ENCODE results near the gene ZNF550. TPM values are rescaled to one million over a fixed set of nuclear protein-coding genes. Genes with fewer than 3 reads are reported as not detected.

The ZNF550 gene
- total RNA-seq, 4 donors from 2014 or later = 6.6 to 11.0 (median 8.0) TPM

DNA sequence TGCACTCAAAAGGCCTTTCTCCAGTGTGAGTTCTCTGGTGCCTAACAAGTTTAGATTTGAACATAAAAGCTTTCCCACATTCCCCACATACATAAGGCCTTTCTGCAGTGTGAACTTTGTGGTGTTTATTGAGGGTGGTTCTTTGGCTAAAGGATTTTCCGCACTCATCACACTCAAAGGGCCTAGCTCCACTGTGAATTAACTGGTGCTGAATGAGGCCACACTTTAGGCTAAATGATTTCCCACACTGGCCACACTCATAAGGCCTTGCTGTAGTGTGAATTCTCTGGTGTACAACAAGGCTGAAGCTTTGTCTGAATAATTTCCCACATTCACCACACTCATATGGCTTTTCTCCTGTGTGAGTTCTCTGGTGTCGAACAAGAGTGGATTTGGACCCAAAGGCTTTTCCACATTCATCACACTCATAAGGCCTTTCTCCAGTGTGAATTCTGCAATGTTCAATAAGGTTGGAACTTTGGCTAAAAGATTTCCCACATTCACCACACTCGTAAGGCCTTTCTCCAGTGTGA, 12.8 kb upstream of the ZNF550 start:
- Histone ChIP-seq H3K4me3 (no peak overlapping the region), H3K36me3 (peaks cover 0 to 76% (median 42%) of the 10 kb centered on the region in 3 donors), H3K4me1 (peaks cover 0 to 1% (median under 1%) of the 10 kb centered on the region in 4 donors), H3K27ac (no peak overlapping the region), H3K27me3 (no peaks in the 10 kb centered on the region), H3K9me3 (peaks cover 0 to 100% (median 60%) of the 10 kb centered on the region in 4 donors)
- DNase-seq (ENCODE audit: low spot score in 2 of 2) = no peak
- TF ChIP-seq EP300 (IDR thresholded peaks at IDR 0.05) (no peak), POLR2A (IDR thresholded peaks at IDR 0.05) (no peak)
- TF ChIP-seq, protein P1, sequence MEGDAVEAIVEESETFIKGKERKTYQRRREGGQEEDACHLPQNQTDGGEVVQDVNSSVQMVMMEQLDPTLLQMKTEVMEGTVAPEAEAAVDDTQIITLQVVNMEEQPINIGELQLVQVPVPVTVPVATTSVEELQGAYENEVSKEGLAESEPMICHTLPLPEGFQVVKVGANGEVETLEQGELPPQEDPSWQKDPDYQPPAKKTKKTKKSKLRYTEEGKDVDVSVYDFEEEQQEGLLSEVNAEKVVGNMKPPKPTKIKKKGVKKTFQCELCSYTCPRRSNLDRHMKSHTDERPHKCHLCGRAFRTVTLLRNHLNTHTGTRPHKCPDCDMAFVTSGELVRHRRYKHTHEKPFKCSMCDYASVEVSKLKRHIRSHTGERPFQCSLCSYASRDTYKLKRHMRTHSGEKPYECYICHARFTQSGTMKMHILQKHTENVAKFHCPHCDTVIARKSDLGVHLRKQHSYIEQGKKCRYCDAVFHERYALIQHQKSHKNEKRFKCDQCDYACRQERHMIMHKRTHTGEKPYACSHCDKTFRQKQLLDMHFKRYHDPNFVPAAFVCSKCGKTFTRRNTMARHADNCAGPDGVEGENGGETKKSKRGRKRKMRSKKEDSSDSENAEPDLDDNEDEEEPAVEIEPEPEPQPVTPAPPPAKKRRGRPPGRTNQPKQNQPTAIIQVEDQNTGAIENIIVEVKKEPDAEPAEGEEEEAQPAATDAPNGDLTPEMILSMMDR (IDR thresholded peaks at IDR 0.05) = no peak
- WGBS, 2 donors = 99 to 100% methylated on average over 3 of the region's 3 CpGs

DNA sequence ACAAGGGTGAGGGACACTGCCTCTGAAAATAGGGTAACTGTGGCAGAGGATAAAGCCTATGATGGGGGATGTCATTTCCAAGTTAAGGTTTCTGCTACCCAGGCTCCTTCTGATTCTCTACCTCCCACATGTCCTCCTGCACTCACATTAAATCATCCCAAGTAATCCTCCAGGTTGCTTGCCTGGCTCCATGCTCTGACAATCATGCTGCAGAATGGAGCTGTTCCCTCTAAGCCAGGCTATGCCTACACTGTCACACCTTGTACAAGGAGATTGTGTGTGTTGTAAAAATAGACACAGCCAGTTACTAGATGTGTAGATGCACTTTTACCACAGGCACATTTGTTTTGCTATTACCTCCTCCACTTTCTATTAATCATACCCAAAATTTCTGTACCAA, 11.0 kb upstream of the ZNF550 start:
- Histone ChIP-seq H3K9me3 (peaks cover 0 to 100% (median 60%) of the 10 kb centered on the region in 4 donors), H3K36me3 (peaks cover 0 to 58% (median 35%) of the 10 kb centered on the region in 3 donors), H3K27me3 (no peaks in the 10 kb centered on the region), H3K4me1 (no peaks in the 10 kb centered on the region), H3K27ac (no peak overlapping the region), H3K4me3 (no peak overlapping the region)
- DNase-seq (ENCODE audit: low spot score in 2 of 2) = no peak
- TF ChIP-seq, protein P1 (IDR thresholded peaks at IDR 0.05) = no peak
- TF ChIP-seq POLR2A (IDR thresholded peaks at IDR 0.05) = no peak
- TF ChIP-seq EP300 (IDR thresholded peaks at IDR 0.05) = no peak

DNA sequence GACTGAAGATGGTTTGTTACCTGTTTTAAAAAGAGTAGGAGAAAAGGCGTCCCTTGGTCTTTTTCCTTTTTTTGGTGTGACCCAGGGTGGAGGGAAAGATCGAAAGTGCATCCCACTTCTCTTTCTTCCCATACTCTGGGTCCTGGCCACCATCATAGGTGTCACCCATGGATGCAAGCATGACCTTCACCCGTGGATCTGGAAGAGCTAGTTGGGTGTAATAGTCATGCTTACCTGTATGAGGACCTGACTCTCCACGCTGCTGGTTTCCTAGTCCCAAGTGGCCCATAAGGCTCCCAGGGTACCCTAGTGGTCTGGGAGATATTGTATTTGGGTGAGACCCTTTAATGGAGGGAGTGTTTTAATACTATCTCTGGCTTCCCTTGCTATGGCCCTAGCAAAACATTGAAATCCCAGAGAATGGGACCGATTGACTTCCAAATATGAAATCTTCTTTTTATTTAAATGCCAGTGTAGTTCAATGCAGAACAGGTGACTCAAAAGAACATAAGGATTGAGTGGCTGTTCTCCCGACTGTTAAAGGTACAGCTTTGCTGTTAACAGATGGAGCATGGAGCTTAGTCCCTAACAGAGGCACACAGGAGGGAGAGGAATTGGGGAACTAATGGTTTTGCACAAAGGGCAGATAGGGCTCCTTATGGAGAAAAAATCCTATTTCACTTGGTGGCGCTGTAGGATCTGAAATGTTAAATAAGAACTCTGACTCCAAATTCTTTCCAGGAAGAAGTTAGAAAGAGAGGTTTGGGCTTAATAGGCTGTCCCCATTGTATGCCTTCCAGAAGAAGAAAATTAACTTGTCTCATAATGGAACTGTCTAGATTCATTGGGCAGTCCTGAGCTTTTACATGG, 7.0 kb upstream of the ZNF550 start:
- Histone ChIP-seq H3K4me1 (no peaks in the 10 kb centered on the region), H3K4me3 (no peak overlapping the region), H3K9me3 (peaks cover 0 to 94% (median 34%) of the 10 kb centered on the region in 4 donors), H3K36me3 (peaks cover 0 to 18% (median 0%) of the 10 kb centered on the region in 3 donors), H3K27me3 (no peaks in the 10 kb centered on the region), H3K27ac (no peak overlapping the region)
- no peak for DNase-seq (ENCODE audit: low spot score in 2 of 2)
- TF ChIP-seq EP300 (IDR thresholded peaks at IDR 0.05) (no peak), POLR2A (IDR thresholded peaks at IDR 0.05) (no peak)
- TF ChIP-seq, protein P1 (IDR thresholded peaks at IDR 0.05) = no peak
- 51 to 61% methylated on average over 7 of the region's 7 CpGs for whole genome bisulfite sequencing, 2 donors

DNA sequence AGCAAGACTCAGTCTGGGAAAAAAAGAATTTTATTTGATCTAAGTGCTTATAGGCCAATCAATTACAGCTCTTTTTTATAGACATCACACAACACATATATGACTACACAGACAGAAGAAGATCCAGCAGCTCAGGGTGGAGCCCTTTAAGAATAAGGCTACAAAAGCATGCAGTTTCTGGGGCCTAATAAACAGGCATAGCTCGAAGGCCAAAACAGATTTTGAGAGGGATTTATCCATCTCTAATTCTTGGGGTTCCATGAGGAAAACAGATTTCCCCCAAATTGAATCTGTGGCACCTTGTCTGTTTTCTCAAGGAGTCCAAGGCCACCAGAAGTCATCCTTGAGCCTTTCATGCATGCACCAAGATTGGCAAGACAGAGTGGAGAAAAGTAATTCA, 3.9 kb upstream of the ZNF550 start:
- Histone ChIP-seq H3K9me3 (peaks cover 0 to 70% (median 19%) of the 10 kb centered on the region in 4 donors), H3K27me3 (no peaks in the 10 kb centered on the region), H3K36me3 (no peaks in the 10 kb centered on the region), H3K4me3 (no peak overlapping the region), H3K4me1 (peaks cover 0 to 13% (median 4%) of the 10 kb centered on the region in 4 donors), H3K27ac (no peak overlapping the region)
- WGBS, 2 donors = 41 to 55% methylated on average over 1 of the region's 1 CpG
- no peak for DNase-seq (ENCODE audit: low spot score in 2 of 2)
- TF ChIP-seq POLR2A (IDR thresholded peaks at IDR 0.05) = no peak

DNA sequence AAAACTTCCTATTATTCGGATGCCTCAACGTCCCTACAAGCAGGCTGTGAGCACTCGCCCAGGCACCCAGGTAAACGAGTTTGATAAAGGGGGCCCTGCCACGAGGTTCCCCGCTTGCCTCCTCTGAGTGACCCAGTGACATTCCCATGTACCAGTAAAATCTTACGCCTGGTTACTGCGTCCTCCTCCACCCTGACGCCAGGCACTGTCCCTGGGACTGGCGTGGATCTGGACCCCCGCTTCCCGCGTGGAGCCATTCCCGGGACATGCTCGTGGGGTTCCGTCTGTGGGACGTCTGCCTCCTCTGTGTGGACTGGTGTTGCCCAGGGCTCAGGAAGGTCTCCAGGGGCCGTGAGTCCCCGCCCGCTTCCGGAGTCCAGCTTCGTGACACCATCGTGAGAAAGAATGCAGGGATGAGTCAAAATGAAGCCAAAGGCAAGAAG, 407 bp upstream of the ZNF550 start:
- Histone ChIP-seq H3K4me3 (peak overlapping the region; percentile 69 to 97 (median 82)), H3K27me3 (no peaks in the 10 kb centered on the region), H3K36me3 (peaks cover 0 to 30% (median 10%) of the 10 kb centered on the region in 3 donors), H3K9me3 (peaks cover 0 to 64% (median 11%) of the 10 kb centered on the region in 4 donors), H3K4me1 (peaks cover 0 to 20% (median 6%) of the 10 kb centered on the region in 4 donors), H3K27ac (peak overlapping the region in 3 of 4 donors; percentile 30 to 75 (median 67))
- TF ChIP-seq EP300 (IDR thresholded peaks at IDR 0.05) (no peak), POLR2A (IDR thresholded peaks at IDR 0.05) (no peak)
- TF ChIP-seq, protein P1 (IDR thresholded peaks at IDR 0.05) = no peak
- 22 to 31% methylated on average over 23 of the region's 23 CpGs for WGBS, 2 donors
- DNase-seq (ENCODE audit: low spot score in 2 of 2) = no peak
